ENCODE results near the gene GINS2.

The GINS2 gene

GRCh38 chr16:85628265-85628556 lies 60.5 kb downstream of the GINS2 start:
- no peak for DNase-seq (ENCODE audit: low read depth in 1 of 2, low spot score in 1 of 2)

GRCh38 chr16:85627526-85628264 lies 61.1 kb downstream of the GINS2 start:
- DNase-seq (ENCODE audit: low read depth in 1 of 2, low spot score in 1 of 2), result no peak

DNA sequence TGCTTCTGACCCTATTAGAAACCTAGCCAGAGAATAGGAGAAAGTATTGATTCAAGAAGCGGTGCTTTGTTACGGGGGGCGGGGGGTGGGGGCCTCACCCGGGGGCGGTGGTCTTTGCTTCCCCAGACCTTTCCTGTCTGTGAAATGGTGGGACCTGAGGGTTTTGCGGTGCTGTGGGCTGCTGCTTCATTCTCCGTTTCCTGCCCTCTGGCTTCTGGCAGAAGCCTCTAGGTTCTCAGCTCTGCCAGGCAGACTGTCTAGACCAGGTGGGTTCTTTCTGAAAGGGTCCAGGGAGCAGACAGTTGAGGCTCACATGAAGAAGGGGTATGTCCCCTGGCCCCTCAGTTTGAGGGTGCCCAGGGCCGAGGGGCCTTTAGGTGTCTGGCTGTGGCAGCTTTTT lies 61.7 kb downstream of the GINS2 start:
- DNase-seq (ENCODE audit: low read depth in 1 of 2, low spot score in 1 of 2), result no peak
